Dermis blood vessel endothelial cell (primary cell): ENCODE results near the gene GPR171. TPM values are rescaled to one million over a fixed set of nuclear protein-coding genes. Genes with fewer than 3 reads are reported as not detected.

Source experiments
- DNase-seq: peaks from one replicate; pipeline ENCODE4 v3.0.0; 2010
- total RNA-seq: library from RNA; depleted of rRNA; stranded (reverse); fragments of >200 nt; gene quantifications from 2 replicates; pipeline ENCODE4 v1.2.3, GENCODE V29; 2014

The GPR171 gene
- total RNA-seq, 1 donor from 2014 or later: not detected

- no peak for DNase-seq
Measured at GRCh38 chr3:151213151-151213550, 10.1 kb upstream of the GPR171 start.

GRCh38 chr3:151210676-151211381, 7.8 kb upstream of the GPR171 start:
- peak; percentile 4 for DNase-seq

- no peak for DNase-seq
Measured at GRCh38 chr3:151209654-151210053, 6.6 kb upstream of the GPR171 start.

GRCh38 chr3:151206201-151206600, 3.2 kb upstream of the GPR171 start:
- no peak for DNase-seq

DNA sequence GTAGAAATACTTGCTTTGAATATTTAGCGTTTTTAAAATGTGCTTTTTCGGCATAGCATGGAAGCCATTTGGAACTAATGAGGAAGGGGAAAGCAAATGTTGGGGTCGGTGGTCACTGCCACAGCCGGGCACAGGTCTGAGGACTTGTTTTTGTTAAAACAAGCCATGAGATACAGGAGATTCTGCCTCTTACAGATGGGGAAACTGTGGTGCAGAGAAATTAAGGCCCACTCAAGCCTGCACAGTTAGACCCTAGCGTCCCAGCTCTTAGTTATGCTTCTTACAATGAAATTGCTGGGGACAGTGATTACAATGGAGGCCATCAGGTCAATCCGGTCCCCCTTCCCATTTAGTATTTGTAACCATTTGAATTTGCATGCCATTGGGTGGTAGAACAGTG, 2.5 kb upstream of the GPR171 start:
- DNase-seq: no peak

GRCh38 chr3:151204530-151205402, 1.8 kb upstream of the GPR171 start:
- DNase-seq: no peak

DNA sequence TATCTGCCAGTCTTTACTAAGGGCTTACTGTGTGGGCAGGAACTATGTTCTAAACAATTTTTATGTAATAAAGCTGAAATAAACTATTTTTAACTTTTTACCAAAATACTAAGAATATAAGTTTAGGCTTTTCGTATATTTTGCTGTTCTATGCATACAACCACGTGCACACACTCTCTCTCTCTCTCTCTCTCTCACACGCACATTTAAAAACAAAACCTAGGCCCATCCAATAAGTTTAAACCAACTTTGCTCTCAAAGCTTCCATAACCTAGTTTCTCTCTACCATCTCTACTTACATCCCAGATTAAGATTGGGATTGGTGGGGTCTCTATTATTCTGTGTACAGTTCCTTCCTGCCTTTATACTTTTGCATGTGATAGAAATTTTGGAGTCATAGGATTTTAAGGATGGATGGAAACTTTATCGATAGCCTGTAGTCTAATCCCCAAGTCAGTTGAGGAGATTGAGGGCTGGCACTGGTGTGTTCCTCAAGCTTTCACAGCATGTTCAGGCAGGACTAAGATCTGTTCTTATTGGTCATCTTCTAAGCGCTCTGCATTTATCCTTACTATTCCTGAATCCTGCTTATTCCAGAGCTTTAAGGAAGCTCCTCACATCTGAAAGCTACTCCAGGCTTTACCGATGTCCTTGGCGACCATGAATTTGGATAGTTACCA, 1.8 kb downstream of the GPR171 start:
- no peak for DNase-seq

DNA sequence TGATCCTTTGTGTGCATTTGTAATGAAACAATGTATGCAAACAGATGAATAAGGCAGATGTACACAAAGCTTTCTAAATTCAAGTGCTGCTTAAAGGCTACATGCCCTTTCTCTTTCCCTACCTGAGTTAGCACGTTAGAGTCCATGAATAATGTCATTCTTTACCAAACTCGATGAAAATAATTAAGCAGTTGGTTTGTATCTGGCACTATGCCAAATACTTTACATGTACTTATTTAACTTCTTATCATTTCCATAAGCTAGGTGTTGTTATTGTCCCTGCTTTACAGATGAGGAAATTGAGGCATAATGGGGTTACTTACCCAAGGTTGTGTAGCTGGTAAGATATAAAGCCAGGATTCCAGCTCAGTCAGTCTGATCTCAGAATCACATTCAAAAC, 2.4 kb downstream of the GPR171 start:
- DNase-seq: peak; percentile 5

DNA sequence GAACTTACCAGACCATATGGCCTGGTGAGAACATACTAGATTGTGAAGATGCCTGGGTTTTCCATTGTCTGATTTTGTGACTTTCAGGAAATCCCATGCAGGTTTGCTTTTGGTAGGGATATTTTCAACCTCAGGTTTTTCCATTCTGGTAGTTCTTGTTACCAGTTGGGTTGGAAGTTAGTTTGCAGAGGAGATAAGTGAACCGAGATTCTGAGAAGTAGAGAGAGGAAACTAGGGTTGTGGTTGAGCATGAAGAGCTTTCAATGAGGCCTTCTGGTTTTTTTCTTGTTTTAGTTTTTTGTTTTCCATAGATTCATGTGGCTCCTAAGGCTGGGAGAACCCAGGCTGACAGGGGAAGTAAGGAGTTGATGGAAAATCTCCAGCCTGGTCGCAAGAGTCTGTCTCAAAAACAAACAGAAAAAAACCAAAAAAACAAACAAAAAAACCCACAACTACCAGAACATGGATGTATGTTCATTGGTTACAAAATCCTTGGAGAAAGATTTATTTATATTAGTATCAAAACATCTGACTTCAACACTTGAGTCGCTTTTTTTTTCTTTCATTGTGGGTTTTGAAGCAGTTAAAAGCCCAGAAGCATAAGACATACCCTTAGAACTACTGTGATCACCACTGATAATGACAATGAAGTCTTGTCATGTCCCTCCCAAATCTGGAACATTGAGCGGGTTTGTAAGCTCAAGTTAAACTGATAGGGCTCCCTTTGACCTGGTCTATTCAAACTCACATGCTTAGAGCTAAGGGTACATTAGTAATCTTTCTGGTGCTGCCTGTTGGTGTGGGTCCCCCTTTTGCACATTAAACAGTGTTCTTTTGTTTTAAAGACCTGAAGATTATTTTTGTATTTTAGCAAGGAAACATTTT, 3.2 kb downstream of the GPR171 start:
- no peak for DNase-seq

GRCh38 chr3:151198849-151199248, 4.2 kb downstream of the GPR171 start:
- DNase-seq: no peak

DNA sequence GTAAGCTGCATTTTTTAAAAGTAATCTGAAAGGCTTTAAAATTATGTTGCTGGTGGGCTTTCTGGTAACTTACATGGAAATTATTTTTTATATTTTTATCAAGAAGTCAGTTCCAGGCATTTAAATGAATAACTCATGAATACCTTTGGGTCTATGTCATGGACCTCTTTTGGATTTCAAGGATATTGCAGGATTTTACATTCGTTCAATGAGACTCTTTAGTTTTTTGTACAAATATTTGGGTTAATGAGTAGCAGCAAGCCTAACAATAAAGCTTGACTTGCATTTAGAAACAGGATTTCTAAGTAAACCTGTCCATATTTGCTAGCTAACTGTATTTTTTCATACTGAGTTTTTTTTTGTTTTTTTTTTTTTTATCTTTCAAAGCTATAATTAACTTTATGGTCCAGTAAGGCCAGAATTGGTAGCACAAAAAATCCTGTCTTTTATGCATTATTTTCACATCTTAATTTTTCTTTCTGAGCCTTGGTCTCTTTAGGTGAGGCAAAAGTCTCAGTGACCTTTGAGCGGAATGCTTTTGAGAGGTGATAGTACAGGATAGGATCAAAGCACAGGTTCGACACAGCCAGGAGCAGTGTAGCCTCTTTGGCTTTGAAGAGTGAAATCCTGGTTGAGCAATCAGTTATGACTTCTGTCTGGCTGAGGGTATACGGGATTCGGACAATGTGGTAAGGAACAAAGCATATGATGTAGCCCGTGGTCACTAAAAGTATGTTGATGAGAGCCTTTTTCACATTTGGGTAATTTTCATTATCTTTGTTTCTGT, 4.8 kb downstream of the GPR171 start:
- DNase-seq: no peak

DNA sequence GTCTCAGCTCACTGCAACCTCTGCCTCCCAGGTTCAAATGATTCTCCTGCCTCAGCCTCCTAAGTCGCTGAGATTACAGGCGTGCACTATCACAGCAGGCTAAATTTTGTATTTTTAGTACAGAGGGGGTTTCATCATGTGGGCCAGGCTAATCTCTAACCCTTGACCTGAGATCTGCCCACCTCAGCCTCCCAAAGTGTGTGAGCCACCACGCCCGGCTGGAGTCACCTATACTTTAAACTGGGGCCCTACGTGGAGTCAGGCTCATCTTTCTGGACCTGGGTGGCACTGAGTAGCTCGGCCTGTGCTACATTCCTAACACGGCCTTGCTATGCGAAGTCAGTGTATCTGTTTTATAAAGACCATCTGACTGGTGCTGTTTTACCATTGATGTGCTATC, 5.8 kb downstream of the GPR171 start:
- DNase-seq: no peak

DNA sequence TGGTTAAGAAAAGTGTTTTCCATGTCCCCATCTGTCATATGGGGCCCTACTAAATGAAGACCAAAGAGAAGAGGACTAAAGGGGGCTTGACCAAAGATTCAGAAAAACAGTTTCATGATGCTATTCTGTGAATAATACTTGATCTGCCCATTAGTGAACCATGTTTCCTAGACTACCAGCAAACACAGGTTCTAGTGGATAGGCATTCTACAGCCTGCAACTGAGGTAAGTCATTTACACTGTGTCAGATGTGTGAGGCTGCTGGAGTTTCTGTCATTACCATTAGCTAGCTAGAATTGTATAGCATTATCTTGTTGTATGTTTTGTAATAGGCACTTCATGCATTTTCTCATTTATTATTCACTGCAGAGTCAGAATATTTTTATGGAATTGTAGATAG, 6.6 kb downstream of the GPR171 start:
- no peak for DNase-seq

GRCh38 chr3:151195826-151196225, 7.2 kb downstream of the GPR171 start:
- no peak for DNase-seq

DNA sequence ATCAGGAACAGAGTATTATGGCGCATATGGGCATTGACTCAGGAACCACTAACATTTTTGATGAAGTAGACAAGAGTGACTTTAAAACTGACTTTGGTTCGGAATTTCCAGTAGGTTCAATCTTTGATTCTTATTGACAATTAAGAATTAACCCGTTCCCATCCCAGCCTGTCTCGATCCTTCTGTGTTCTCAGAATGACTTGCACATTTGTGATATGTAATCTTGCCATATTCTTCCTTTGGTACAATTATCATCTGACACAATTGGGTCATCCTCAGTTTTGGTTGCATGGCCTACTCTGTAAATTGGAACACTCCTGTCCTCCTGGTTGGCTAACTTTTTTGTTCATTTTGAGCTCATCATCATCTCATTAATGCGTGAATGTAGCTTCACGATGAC, 10.5 kb downstream of the GPR171 start:
- no peak for DNase-seq

DNA sequence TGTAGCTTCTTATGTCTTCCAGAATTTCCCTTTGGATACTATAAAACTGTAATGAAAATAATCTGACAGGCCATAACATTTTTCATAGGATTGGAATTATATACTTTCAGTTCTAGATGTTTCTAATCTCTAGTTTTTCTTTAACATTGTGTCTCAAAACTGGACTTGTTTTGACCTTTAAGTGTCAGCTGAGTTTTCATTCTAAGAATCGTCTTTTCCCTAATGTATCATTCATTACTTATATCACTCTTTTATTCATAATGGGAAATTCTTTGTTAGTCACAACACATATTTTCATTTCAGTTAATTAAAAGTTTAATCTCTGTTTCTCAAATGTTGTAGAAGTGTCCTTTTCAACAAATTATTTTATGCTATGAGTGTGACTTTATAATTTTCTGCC, 11.9 kb downstream of the GPR171 start:
- no peak for DNase-seq

- no peak for DNase-seq
Measured at GRCh38 chr3:151183265-151183671, 19.7 kb downstream of the GPR171 start.

DNA sequence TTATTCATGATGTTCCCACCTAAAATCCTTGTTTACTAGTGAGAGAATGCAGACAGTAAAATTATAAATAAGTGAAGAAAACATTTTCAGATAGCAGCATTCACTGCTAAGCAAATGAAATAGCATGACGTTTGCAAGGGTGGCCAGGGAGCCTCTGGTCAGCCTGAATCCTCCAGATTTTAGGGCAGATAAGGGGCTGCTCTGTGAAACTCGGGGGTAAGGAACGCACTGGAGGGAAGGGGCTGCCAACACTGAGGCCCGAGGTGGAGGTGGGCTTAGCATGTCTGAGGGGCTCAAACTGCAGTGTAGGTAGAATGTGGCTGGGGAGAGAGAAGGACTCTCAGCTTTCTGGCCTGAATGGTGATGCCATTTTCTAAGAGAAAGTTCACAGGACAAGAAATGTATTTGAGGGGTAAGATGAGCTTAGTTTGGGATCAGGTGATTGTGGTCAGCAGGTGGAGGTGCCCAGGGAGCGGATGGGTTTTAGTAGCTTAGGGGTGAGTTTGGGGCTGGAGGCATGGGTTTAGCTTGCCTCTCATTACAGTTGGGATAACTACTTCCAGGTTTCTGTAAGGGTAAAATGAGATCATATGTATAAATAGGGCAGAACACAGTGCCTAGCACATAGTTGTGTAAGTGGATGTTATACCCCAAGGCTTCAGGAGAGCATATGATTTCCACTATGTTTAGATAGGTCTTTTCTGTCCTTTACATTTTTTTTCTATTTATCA, 20.5 kb downstream of the GPR171 start:
- DNase-seq: no peak

GRCh38 chr3:151178208-151178845, 24.7 kb downstream of the GPR171 start:
- DNase-seq: no peak

DNA sequence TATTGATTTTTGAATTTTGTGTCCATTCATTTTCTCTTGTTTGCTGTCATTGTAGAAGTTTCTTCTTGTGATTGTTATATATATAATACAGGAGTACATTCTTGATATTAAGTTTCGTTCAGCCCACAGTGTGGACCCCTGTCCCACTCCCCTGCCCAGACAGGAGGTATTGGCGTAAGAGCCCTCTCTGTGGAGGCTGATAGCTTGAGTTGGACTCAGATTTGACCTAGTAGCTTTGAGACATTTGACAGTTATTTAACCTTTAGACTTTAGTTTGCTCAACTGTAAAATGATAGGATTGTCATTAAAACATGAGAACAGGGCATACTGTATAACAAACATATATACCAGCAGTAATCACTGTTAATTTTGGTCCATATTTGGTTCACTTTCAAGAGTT, 27.1 kb downstream of the GPR171 start:
- DNase-seq: no peak
